Loucy (cell line): ENCODE results near the gene ANGPTL8.

Experiments used
- H2AFZ ChIP-seq: fragments of 200-600 bp; sonication (generic); 2 replicates; pipeline ENCODE4 v1.6.0; 2016; ENCODE audit warnings: antibody characterized with exemption, mild to moderate bottlenecking, low read length, moderate library complexity
- H3F3A ChIP-seq: fragments of 200-600 bp; 2 replicates; pipeline ENCODE4 v1.6.0; 2016; ENCODE audit warnings: antibody characterized with exemption, low read depth, mild to moderate bottlenecking
- H3K27me3 ChIP-seq: fragments of 200-600 bp; sonication (generic); 2 replicates; pipeline ENCODE4 v1.6.1; 2014; ENCODE audit warnings: low read length, mild to moderate bottlenecking; ENCODE audit not compliant: insufficient read depth, poor library complexity, severe bottlenecking
- H3K36me3 ChIP-seq: fragments of 200-600 bp; sonication (generic); 2 replicates; pipeline ENCODE4 v1.6.1; 2016; ENCODE audit warnings: low read length; ENCODE audit not compliant: insufficient read depth
- H3K4me1 ChIP-seq: fragments of 200-600 bp; sonication (generic); 2 replicates; pipeline ENCODE4 v1.5.1; 2014; ENCODE audit warnings: low read length, mild to moderate bottlenecking; ENCODE audit not compliant: insufficient read depth, poor library complexity, severe bottlenecking
- H3K4me2 ChIP-seq: fragments of 200-600 bp; sonication (generic); 2 replicates; pipeline ENCODE4 v1.6.0; 2014; ENCODE audit warnings: antibody characterized with exemption, low read length, low read depth, mild to moderate bottlenecking; ENCODE audit not compliant: poor library complexity, severe bottlenecking
- H3K4me3 ChIP-seq: fragments of 200-600 bp; sonication (generic); 2 replicates; pipeline ENCODE4 v1.5.1; 2014; ENCODE audit warnings: low read length, mild to moderate bottlenecking, mixed read lengths; ENCODE audit not compliant: poor library complexity, severe bottlenecking
- H3K79me2 ChIP-seq: fragments of 200-600 bp; sonication (generic); 2 replicates; pipeline ENCODE4 v1.6.1; 2014; ENCODE audit warnings: low read length; ENCODE audit not compliant: insufficient read depth
- H3K9ac ChIP-seq: fragments of 200-600 bp; sonication (generic); 2 replicates; pipeline ENCODE4 v1.6.0; 2014; ENCODE audit warnings: mild to moderate bottlenecking, low read depth, low read length, moderate library complexity; ENCODE audit not compliant: poor library complexity, severe bottlenecking
- H3K9me2 ChIP-seq: fragments of 200-600 bp; sonication (generic); replicated peaks from 2 replicates; pipeline ENCODE4 v1.6.1; 2016; ENCODE audit warnings: low read depth, low read length, mixed read lengths
- H3K9me3 ChIP-seq: fragments of 200-600 bp; sonication (generic); 2 replicates; pipeline ENCODE4 v1.6.1; 2014; ENCODE audit warnings: mild to moderate bottlenecking, antibody characterized with exemption, low read length, low read depth; ENCODE audit not compliant: insufficient read depth
- H4K20me1 ChIP-seq: fragments of 200-600 bp; sonication (generic); 2 replicates; pipeline ENCODE4 v1.6.0; 2014; ENCODE audit warnings: antibody characterized with exemption, low read length, mild to moderate bottlenecking; ENCODE audit not compliant: insufficient read depth, poor library complexity, severe bottlenecking
- CTCF ChIP-seq: fragments of 200-600 bp; sonication (generic); conservative IDR thresholded peaks from 2 replicates; pipeline ENCODE4 v1.5.1; 2014; ENCODE audit warnings: mild to moderate bottlenecking, antibody characterized with exemption, low read length
- EZH2phosphoT487 ChIP-seq: fragments of 200-600 bp; IDR thresholded peaks from 2 replicates; pipeline ENCODE4 v1.6.1; 2018; ENCODE audit warnings: antibody characterized with exemption, mild to moderate bottlenecking, moderate library complexity, borderline replicate concordance

Gene ANGPTL8

GRCh38 chr19:11204076-11204602, 35.3 kb upstream of the ANGPTL8 start:
- TF ChIP-seq EZH2phosphoT487 (no peak), CTCF (no peak)
- no peaks in the 10 kb centered on the region for H3K9me3 ChIP-seq
- H3K27me3 ChIP-seq: no peaks in the 10 kb centered on the region
- H3K4me2 ChIP-seq: no peak overlapping the region
- H3K9me2 ChIP-seq: no peaks in the 10 kb centered on the region
- H3K9ac ChIP-seq: no peak overlapping the region
- H3K79me2 ChIP-seq: no peaks in the 10 kb centered on the region
- H3K4me3 ChIP-seq: no peak overlapping the region
- no peaks in the 10 kb centered on the region for H4K20me1 ChIP-seq
- H3K36me3 ChIP-seq: no peaks in the 10 kb centered on the region
- H2AFZ ChIP-seq: no peak overlapping the region
- H3K4me1 ChIP-seq: no peaks in the 10 kb centered on the region
- H3F3A ChIP-seq: no peaks in the 10 kb centered on the region

DNA sequence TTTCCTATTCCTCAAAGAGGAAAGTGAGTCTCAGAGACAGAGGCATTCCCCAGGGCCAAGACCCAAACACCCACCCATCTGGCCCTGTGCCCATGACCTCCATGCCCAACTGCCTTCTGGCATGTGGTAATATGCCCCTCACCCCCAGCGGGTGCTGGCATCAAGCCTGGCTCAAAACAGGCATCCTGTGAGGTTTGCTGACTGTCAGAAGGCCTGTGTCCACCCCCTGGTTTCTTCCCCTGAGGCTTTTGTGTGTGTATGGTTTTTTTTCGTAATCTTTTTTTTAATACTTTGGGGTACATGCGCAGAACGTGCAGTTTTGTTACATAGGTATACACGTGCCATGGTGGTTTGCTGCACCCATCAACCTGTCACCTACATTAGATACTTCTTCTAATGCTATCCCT, 34.5 kb upstream of the ANGPTL8 start:
- H2AFZ ChIP-seq: no peak overlapping the region

DNA sequence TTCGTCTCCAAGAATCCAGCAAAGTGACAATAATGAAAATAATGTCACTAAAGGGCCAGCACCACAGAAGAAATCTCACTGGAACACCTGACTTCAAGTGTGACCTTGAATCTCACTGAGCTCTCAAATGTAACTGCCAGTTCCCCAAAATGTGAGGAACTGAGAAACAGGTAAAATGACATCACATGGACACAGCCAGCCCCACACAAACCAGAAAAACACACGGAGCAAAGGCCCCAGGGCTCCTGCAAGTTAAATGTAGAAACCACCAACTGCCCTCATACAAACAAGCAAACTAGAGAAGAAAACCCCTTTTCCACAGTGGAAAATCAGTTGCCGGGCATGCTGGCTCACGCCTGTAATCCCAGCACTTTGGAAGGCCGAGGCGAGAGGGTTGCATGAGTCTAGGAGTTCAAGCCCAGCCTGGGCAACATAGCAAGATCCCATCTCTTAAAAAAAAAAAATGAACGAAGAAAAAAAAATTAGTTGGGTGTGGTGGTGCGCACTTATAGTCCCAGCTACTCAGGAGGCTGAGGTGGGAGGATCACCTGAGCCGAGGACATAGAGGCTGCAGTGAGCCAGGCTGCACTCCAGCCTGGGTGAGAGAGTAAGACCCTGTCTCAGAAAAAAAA, 33.4 kb upstream of the ANGPTL8 start:
- Histone ChIP-seq H3K4me1 (no peaks in the 10 kb centered on the region), H3K4me3 (no peak overlapping the region), H3K9me2 (no peaks in the 10 kb centered on the region), H3K27me3 (no peaks in the 10 kb centered on the region), H3F3A (no peaks in the 10 kb centered on the region), H4K20me1 (no peaks in the 10 kb centered on the region), H3K9ac (no peak overlapping the region), H2AFZ (no peak overlapping the region), H3K79me2 (no peaks in the 10 kb centered on the region), H3K36me3 (no peaks in the 10 kb centered on the region), H3K9me3 (no peaks in the 10 kb centered on the region), H3K4me2 (no peak overlapping the region)
- TF ChIP-seq EZH2phosphoT487 (no peak), CTCF (no peak)

More for the DNA sequence above, 34.5 kb upstream of the ANGPTL8 start:
- Histone ChIP-seq H3K4me1 (no peaks in the 10 kb centered on the region), H3K9me3 (no peaks in the 10 kb centered on the region), H3K9ac (no peak overlapping the region), H3F3A (no peaks in the 10 kb centered on the region), H3K9me2 (no peaks in the 10 kb centered on the region), H3K4me2 (no peak overlapping the region), H3K27me3 (no peaks in the 10 kb centered on the region), H3K4me3 (no peak overlapping the region), H3K79me2 (no peaks in the 10 kb centered on the region), H4K20me1 (no peaks in the 10 kb centered on the region), H3K36me3 (no peaks in the 10 kb centered on the region)
- TF ChIP-seq CTCF (no peak), EZH2phosphoT487 (no peak)
